WTC11 (cell line): Measurements from ENCODE around the gene CBLN2. TPM values are rescaled to one million over a fixed set of nuclear protein-coding genes. Genes with fewer than 3 reads are reported as not detected.

Experiments
- ATAC-seq: fragments of 200-7000 bp; cut with Tn5 transposase; 2 replicates; pipeline ENCODE4 v1.10.0; 2021; ENCODE audit warnings: mild to moderate bottlenecking, moderate library complexity
- CTCF ChIA-PET: fragments of 300-600 bp; sonication (Branson Sonifier 250); formaldehyde crosslinking; loops from one replicate; lab custom pipeline; 2021; ENCODE audit warnings: antibody characterized with exemption; lab: Charles Lee
- POLR2A ChIA-PET: fragments of 350-600 bp; sonication (Branson Sonifier 250); formaldehyde crosslinking; loops from one replicate; lab custom pipeline; 2021; ENCODE audit warnings: antibody characterized with exemption; lab: Charles Lee
- DNase-seq: peaks from one replicate; pipeline ENCODE4 v3.0.0; 2021; ENCODE audit warnings: low spot score
- H3K27ac Mint-ChIP-seq: 2 replicates; pipeline ENCODE4 v1.8.0; 2021; ENCODE audit warnings: mixed read lengths
- H3K27me3 Mint-ChIP-seq: 2 replicates; pipeline ENCODE4 v1.8.0; 2021; ENCODE audit warnings: low read depth, mild to moderate bottlenecking, moderate library complexity, mixed read lengths
- H3K36me3 Mint-ChIP-seq: 2 replicates; pipeline ENCODE4 v1.8.0; 2021; ENCODE audit warnings: mixed read lengths
- H3K4me1 Mint-ChIP-seq: 2 replicates; pipeline ENCODE4 v1.8.0; 2022; ENCODE audit warnings: mixed read lengths
- H3K4me3 Mint-ChIP-seq: 2 replicates; pipeline ENCODE4 v1.8.0; 2021; ENCODE audit warnings: mild to moderate bottlenecking, moderate library complexity, mixed read lengths
- H3K9me3 Mint-ChIP-seq: 2 replicates; pipeline ENCODE4 v1.8.0; 2021; ENCODE audit warnings: mixed read lengths
- ATF6 ChIP-seq: sonication (generic); formaldehyde crosslinking; IDR thresholded peaks from 2 replicates; pipeline ENCODE4 v1.8.1; 2023; ENCODE audit warnings: mild to moderate bottlenecking, missing genetic modification reagents
- CBFB ChIP-seq: sonication (generic); formaldehyde crosslinking; IDR thresholded peaks from 2 replicates; pipeline ENCODE4 v1.8.1; 2022; ENCODE audit warnings: mild to moderate bottlenecking, low read depth, missing genetic modification reagents
- CDX4 ChIP-seq: fragments of 250-450 bp; sonication (Bioruptor Pico); IDR thresholded peaks from 2 replicates; pipeline ENCODE4 v1.9.0; 2021; ENCODE audit warnings: moderate library complexity, mild to moderate bottlenecking, inconsistent platforms, borderline replicate concordance
- E2F5 ChIP-seq: sonication (generic); formaldehyde crosslinking; IDR thresholded peaks from 2 replicates; pipeline ENCODE4 v1.8.1; 2022; ENCODE audit warnings: mild to moderate bottlenecking, moderate library complexity, missing genetic modification reagents
- ERG ChIP-seq: fragments of 250-450 bp; sonication (Bioruptor Pico); IDR thresholded peaks from 2 replicates; pipeline ENCODE4 v1.8.0; 2021; ENCODE audit warnings: mild to moderate bottlenecking
- FOXJ3 ChIP-seq: sonication (generic); formaldehyde crosslinking; IDR thresholded peaks from 2 replicates; pipeline ENCODE4 v1.9.0; 2021; ENCODE audit warnings: missing genetic modification reagents, mild to moderate bottlenecking, borderline replicate concordance
- IRF1 ChIP-seq: sonication (generic); formaldehyde crosslinking; IDR thresholded peaks from 2 replicates; pipeline ENCODE4 v1.8.0; 2023; ENCODE audit warnings: missing genetic modification reagents
- MAX ChIP-seq: sonication (generic); formaldehyde crosslinking; IDR thresholded peaks from 2 replicates; pipeline ENCODE4 v1.8.0; 2022; ENCODE audit warnings: mild to moderate bottlenecking, missing genetic modification reagents
- MXD4 ChIP-seq: fragments of 250-450 bp; sonication (Bioruptor Pico); IDR thresholded peaks from 2 replicates; pipeline ENCODE4 v1.8.0; 2021; ENCODE audit warnings: mild to moderate bottlenecking, moderate library complexity, borderline replicate concordance
- PRDM15 ChIP-seq: sonication (generic); formaldehyde crosslinking; IDR thresholded peaks from 2 replicates; pipeline ENCODE4 v1.8.0; 2022; ENCODE audit warnings: missing genetic modification reagents
- USF1 ChIP-seq: sonication (generic); formaldehyde crosslinking; IDR thresholded peaks from 2 replicates; pipeline ENCODE4 v1.8.0; 2022; ENCODE audit warnings: mild to moderate bottlenecking, missing genetic modification reagents
- ZMAT4 ChIP-seq: fragments of 250-450 bp; sonication (Bioruptor Pico); IDR thresholded peaks from 2 replicates; pipeline ENCODE4 v1.9.0; 2021; ENCODE audit warnings: mild to moderate bottlenecking
- ZNF317 ChIP-seq: sonication (generic); formaldehyde crosslinking; IDR thresholded peaks from 2 replicates; pipeline ENCODE4 v1.8.1; 2023; ENCODE audit warnings: low read depth, mild to moderate bottlenecking, moderate library complexity, missing genetic modification reagents, borderline replicate concordance
- ZNF416 ChIP-seq: fragments of 250-450 bp; sonication (Bioruptor Pico); IDR thresholded peaks from 2 replicates; pipeline ENCODE4 v1.9.0; 2021; ENCODE audit warnings: mild to moderate bottlenecking, inconsistent platforms
- ZNF532 ChIP-seq: fragments of 250-450 bp; sonication (Bioruptor Pico); IDR thresholded peaks from 2 replicates; pipeline ENCODE4 v1.9.0; 2021; ENCODE audit warnings: mild to moderate bottlenecking, borderline replicate concordance
- total RNA-seq: library from RNA; stranded (reverse); gene quantifications from 3 replicates; pipeline ENCODE4 v1.2.3, GENCODE V29; 2021

Gene CBLN2
- total RNA-seq, 1 experiment from 2014 or later, result not detected

GRCh38 chr18:72539901-72540300 lies 4.2 kb downstream of the CBLN2 start (continued):
- no peak for TF ChIP-seq ZMAT4 (CRISPR knock-in tag)
- TF ChIP-seq CDX4 (CRISPR knock-in tag), result no peak
- no peak for TF ChIP-seq ZNF416 (CRISPR knock-in tag)
- TF ChIP-seq, all 79 proteins: peak for 0

GRCh38 chr18:72530622-72531021 lies 13.5 kb downstream of the CBLN2 start:
- ChIA-PET POLR2A (no interaction called here), CTCF (interaction anchor here (0.7 to 0.8 kb wide), 2 partner anchors 141 to 212 kb away, joined by 3 read pairs; no protein-coding TSS in a partner anchor)
- H3K9me3 Mint-ChIP-seq, result peaks cover 21% of the 10 kb centered on the region
- H3K27ac Mint-ChIP-seq, result no peak overlapping the region
- DNase-seq (no peak), ATAC-seq (no peak)
- no peak for TF ChIP-seq ZNF317
- TF ChIP-seq ZMAT4 (CRISPR knock-in tag), result no peak
- no peak for TF ChIP-seq MAX
- no peak for TF ChIP-seq FOXJ3 (CRISPR knock-in tag)
- no peak for TF ChIP-seq ERG (CRISPR knock-in tag)
- TF ChIP-seq IRF1 (CRISPR knock-in tag), result no peak
- TF ChIP-seq USF1 (CRISPR knock-in tag), result no peak
- TF ChIP-seq E2F5 (CRISPR knock-in tag), result no peak
- TF ChIP-seq PRDM15 (CRISPR knock-in tag), result no peak
- no peak for TF ChIP-seq ZNF532
- TF ChIP-seq ZNF416 (CRISPR knock-in tag), result no peak
- no peak for TF ChIP-seq ATF6 (CRISPR knock-in tag)
- no peak for TF ChIP-seq MXD4 (CRISPR knock-in tag)
- no peak for TF ChIP-seq CBFB (CRISPR knock-in tag)
- H3K36me3 Mint-ChIP-seq, result peaks cover 11% of the 10 kb centered on the region
- no peak overlapping the region for H3K4me3 Mint-ChIP-seq
- no peaks in the 10 kb centered on the region for H3K4me1 Mint-ChIP-seq
- H3K27me3 Mint-ChIP-seq, result no peaks in the 10 kb centered on the region; the same call in 1 of the 2 replicates
